T-helper 1 cell treated with Interleukin-12 subunit alpha and Interleukin-12 subunit beta and Interleukin-4 antibody, amounts not matched to agents 30 ng/mL and 1 ng/mL, for 36 hours (primary cell): Measurements from ENCODE around the gene TIAM1. TPM values are rescaled to one million over a fixed set of nuclear protein-coding genes. Genes with fewer than 3 reads are reported as not detected.
"Not testable (repeated sequence)": the region's sequence is repeated elsewhere in the genome, so short reads cannot be mapped to it uniquely, and the experiment has no call there.

Experiments used
- intact Hi-C: fragments of 100-400 bp; cut with micrococcal nuclease; formaldehyde crosslinking; loops from one replicate; pipeline ENCODE4 v1.15.1; 2024
- total RNA-seq: library from RNA; stranded (reverse); gene quantifications from 2 replicates; pipeline ENCODE4 v1.2.3, GENCODE V29; 2022

The TIAM1 gene
- total RNA-seq, 1 donor from 2014 or later: 155 TPM

GRCh38 chr21:31260790-31261189 lies 83.3 kb downstream of the TIAM1 start:
- intact Hi-C loops: no loop called here

GRCh38 chr21:31258073-31258472 lies 86.0 kb downstream of the TIAM1 start:
- intact Hi-C loops: no loop called here

DNA sequence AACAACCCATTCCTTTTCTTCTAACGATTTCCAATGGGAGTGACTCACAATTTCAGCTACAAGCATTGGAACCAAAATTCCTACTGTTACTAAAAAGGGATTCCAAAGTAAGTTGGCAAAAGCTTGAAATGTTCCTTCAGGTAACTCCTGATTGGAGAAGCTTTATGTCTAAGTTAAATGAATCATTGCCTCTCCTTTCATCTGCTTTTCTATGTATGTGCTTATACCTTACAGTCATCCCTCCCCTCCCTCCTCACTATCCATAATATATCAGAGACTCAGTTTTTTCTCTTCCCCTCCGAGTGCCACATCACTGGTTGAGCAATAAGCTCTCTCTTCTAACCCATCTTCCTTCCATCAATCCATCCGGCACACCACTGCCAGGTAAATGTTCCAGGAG lies 86.8 kb downstream of the TIAM1 start:
- intact Hi-C loops: no loop called here

GRCh38 chr21:31255896-31256295 lies 88.2 kb downstream of the TIAM1 start:
- intact Hi-C loops: no loop called here

- intact Hi-C loops: no loop called here
Measured at GRCh38 chr21:31255036-31255435, 89.0 kb downstream of the TIAM1 start.

DNA sequence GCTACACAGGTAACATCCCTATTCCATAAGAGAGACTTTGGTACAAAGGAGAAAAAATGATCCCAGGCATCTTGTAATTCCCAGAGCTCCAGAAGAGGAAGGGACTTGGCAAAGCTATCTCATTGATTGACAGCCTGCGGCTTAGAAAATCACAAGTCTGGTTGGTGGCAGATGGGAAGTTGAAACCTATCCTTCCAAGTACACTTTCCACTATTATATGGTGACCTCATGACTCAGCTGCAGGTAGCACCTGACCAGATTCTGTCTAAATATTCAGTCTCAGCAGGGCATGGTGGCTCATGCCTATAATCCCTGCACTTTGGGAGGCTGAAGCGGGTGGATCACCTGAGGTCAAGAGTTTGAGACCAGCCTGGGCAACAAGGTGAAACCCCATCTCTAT lies 89.9 kb downstream of the TIAM1 start:
- intact Hi-C loops: no loop called here

DNA sequence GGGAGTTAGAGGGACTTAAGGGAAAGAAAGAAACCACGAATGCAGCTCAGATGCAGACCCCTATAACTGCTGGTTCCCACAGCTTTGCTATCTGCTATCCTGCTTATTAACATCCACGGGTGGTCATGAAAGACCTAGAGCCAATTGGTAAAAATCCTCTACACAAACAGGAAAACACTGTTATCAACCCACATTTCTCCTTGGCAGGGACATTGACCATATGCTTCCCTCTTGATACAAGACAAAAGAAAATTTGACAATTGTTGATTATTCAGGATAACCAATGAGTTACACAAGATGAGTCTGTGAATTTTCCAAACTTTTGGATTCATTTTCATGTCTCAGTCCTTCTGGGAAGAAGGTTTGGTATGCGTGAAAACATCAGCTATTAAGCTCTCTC lies 90.4 kb downstream of the TIAM1 start:
- intact Hi-C loops: no loop called here

- intact Hi-C loops: no loop called here
Measured at GRCh38 chr21:31252611-31253010, 91.5 kb downstream of the TIAM1 start.

GRCh38 chr21:31252091-31252490 lies 92.0 kb downstream of the TIAM1 start:
- intact Hi-C loops: no loop called here

- intact Hi-C loops: no loop called here
Measured at GRCh38 chr21:31251686-31252085, 92.4 kb downstream of the TIAM1 start.

DNA sequence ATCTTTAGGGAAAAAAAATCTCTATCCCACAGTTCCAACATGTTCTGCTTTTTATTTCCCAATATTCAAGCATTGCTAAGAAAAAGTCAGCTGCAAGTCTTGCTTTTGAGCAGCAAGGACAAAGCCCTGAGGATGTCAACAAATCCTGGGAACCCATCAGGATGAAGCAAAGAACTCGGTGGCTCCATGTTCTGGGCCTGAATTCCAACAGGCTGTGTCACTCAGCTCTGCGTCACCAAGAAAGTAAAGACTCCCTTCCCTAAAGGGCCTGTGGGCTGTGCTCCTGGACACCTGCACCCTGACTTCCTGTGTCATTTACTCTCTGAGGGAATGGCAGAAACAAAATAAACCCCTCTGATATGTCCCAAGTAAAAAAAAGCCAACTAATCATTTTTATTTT lies 95.5 kb downstream of the TIAM1 start:
- intact Hi-C loops: no loop called here

- intact Hi-C loops: no loop called here
Measured at GRCh38 chr21:31243611-31244010, 100.5 kb downstream of the TIAM1 start.

- intact Hi-C loops: no loop called here
Measured at GRCh38 chr21:31236528-31236927, 107.5 kb downstream of the TIAM1 start.

GRCh38 chr21:31235671-31236450 lies 108.2 kb downstream of the TIAM1 start:
- intact Hi-C loops: no loop called here

DNA sequence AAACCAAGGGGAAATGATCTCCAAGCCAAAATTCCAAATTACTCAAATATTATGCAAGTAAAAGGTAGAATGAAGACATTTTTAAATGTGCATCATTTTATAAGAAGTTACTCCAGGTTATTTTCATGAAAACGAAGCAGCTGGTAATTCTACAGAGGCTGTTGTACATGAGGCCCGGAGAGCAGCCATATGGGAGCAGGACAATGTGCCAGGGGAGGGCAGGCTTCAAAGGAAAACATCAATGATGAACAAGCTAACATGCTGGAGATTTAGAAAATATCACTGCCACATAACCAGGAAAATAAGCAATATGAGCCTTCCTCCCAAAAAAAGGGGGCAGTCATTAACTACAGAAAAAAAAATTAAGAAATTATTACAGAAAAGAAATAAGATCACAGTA lies 109.1 kb downstream of the TIAM1 start:
- intact Hi-C loops: no loop called here

DNA sequence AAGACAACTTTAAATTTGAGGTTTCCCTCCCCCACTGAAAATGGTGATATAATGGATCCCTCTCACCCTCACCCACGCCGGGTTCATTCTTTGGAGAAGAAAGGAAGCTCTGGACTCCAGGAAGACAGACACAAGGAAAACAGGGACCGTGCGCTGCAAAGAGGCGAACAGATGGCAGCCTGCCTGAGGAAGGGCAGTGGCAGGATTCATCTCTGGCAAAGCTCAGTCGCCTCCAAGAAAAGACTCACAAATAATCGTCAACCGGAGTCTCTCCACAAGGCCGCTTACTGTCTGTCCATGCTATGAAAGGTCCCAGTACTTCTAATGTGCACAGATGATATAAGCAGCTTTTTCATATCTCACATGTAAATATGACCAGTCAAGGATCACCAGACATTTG lies 110.3 kb downstream of the TIAM1 start:
- intact Hi-C loops: no loop called here

DNA sequence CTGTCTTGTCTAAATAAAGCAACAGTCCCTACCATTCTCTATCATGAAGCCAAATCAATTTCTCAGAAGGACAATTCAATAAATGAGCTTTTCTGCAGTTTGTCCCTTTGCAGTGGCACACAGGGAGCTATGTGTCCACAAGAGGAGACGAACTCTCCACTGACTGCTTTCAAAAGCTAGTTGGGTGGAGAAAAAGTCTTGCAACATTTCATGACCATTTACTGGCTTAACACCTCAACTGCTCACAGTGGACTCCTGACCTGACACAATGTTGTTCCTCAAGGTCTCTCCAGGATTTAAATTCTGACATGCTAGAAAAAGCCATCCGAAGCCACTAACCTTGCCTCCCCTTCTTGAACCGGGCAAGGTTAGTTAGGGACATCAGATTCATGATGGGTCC lies 111.7 kb downstream of the TIAM1 start:
- intact Hi-C loops: no loop called here

DNA sequence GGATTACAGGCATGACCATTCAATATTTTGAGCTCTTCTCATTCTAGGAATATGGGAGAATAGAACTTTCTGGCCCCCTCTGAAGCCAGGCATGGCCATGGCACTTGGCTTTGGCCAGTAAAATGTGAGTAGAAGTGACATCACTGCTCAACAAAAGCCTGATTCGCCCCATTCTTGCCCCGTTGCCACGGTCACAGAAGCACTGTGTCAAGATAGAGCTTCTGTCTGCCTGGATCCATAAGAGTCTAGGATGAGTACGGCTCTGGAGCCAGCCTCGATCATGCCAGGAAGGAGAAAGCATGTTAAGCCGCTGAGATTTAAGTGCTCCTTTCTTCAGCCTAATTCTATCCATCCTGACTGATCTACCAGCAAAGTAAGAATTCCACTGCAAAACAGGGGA lies 113.1 kb downstream of the TIAM1 start:
- intact Hi-C loops: no loop called here

DNA sequence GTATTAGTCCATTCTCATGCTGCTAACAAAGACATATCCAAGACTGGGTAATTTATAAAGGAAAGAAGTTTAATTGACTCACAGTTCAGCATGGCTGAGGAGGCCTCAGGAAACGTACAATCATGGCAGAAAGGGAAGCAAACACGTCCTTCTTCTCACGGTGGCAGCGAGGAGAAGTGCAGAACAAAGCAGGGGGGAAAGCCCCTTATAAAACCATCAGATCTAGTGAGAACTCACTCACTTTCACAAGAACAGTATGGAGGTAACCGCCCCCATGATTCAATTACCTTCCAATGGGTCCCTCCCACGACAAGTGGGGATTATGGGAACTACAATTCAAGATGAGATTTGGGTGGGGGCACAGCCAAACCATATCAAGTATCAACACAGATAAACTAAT lies 115.3 kb downstream of the TIAM1 start:
- intact Hi-C loops: not testable (repeated sequence)

DNA sequence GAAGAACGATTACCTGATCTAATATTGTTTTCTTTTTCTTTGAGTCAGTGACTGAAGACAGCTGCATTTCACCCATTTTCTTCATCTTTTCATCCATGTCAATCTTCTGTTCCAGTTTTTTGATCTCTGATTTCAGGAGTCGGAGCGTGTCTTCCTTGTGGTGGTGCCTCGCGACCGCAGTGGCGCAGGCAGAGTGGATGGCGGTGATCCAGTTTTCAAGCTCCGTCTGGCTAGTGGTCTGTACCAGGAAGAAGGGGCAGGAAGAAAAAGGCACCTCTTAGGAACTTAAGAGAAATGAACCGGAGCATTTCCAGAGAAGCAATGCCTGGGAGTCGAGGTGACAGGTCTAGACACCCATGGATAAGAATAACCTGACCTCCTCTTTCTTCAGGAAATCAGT lies 118.3 kb downstream of the TIAM1 start:
- intact Hi-C loops: no loop called here

DNA sequence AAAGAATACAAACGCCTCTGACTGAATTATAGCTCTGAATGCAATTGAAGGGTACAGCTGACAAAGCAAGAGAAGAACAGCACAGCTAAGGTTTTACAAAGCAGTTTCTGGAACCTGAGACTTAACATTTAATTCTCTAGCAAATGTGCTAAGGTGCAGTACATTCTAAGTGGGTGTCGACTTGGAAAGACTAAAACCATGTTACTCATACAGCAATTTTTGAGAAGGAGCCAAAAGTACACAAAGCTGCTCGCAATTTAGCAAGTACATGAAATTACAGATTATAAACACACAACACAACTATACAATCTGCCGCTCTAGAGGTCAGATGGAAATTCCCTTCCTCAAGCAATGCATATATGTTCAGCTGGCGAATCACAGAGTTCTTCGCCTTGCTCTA lies 121.9 kb downstream of the TIAM1 start:
- intact Hi-C loops: no loop called here

DNA sequence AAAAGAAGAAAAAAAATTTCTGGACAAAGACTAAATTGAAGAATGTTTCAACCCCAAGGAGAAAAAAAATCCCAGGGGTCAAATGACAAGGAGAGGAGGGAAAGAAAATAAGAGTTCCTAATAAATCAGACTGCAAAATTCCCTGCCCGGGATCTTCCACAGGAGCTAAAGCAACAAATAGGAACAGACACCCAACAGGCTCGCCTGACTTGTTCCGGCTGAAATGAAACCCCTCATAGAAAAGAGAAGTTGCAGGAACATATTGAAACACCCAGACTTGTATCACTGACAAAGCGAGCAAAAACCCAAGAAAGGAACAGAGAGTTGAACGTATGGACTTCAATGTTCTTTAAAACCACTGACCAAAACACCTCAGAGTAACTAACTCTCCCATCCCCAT lies 123.0 kb downstream of the TIAM1 start:
- intact Hi-C loops: no loop called here

GRCh38 chr21:31220575-31220974 lies 123.5 kb downstream of the TIAM1 start:
- intact Hi-C loops: no loop called here
